Breast epithelium (tissue), 4 donors: ENCODE results near the gene SMIM13. TPM values are rescaled to one million over a fixed set of nuclear protein-coding genes. Genes with fewer than 3 reads are reported as not detected.

ENCODE experiments used
- DNase-seq, 2 donors: peaks; one replicate each; pipeline ENCODE4 v3.0.0-alpha.2; 2019; ENCODE audit warnings: low spot score in 2 of 2
- H3K27ac ChIP-seq, 2 donors: fragments of 200-600 bp; sonication (generic) in 1 of 2; one replicate each; pipeline ENCODE4 v1.5.1; 2016 to 2019; ENCODE audit warnings: mild to moderate bottlenecking in 1 of 2
- H3K27me3 ChIP-seq, 2 donors: fragments of 200-600 bp; sonication (generic) in 1 of 2; one replicate each; pipeline versions ENCODE4 v1.5.1 to v1.6.0; 2017 to 2019; ENCODE audit warnings: control low read depth in 1 of 2, mild to moderate bottlenecking in 1 of 2
- H3K36me3 ChIP-seq: fragments of 200-600 bp; one replicate; pipeline ENCODE4 v1.5.1; 2019
- H3K4me1 ChIP-seq, 2 donors: fragments of 200-600 bp; sonication (generic); one replicate each; pipeline ENCODE4 v1.5.1; 2016 to 2019; ENCODE audit warnings: control low read depth in 1 of 2
- H3K4me3 ChIP-seq, 3 donors: fragments of 200-600 bp; sonication (generic); 1 replicate in 2 of 3; 2 replicates in 1 of 3; pipeline ENCODE4 v1.5.1; 2016 to 2019; ENCODE audit warnings: mild to moderate bottlenecking in 3 of 3, moderate library complexity in 2 of 3
- H3K9me3 ChIP-seq, 2 donors: fragments of 200-600 bp; sonication (generic) in 1 of 2; one replicate each; pipeline ENCODE4 v1.5.1; 2016 to 2019; ENCODE audit warnings: control low read depth in 1 of 2
- POLR2A ChIP-seq: fragments of 450-650 bp; IDR thresholded peaks from one replicate; pipeline ENCODE4 v1.6.1; 2016; ENCODE audit warnings: antibody characterized with exemption, mild to moderate bottlenecking, moderate library complexity
- POLR2AphosphoS5 ChIP-seq, 3 donors: sonication (generic); formaldehyde crosslinking; IDR thresholded peaks; one replicate each; pipeline ENCODE4 v1.6.1; 2017; ENCODE audit warnings: antibody characterized with exemption in 3 of 3
- intact Hi-C: fragments of 100-400 bp; cut with DNase I; formaldehyde crosslinking; loops from one replicate; pipeline ENCODE4 v1.15.1; 2023; ENCODE audit warnings: low total_unique reads
- total RNA-seq, 3 donors: library from RNA; depleted of rRNA; stranded (reverse); fragments of >200 nt; gene quantifications; one replicate each; pipeline ENCODE4 v1.1.0, GENCODE V29; 2016
- TF ChIP-seq, protein P1 (sequence below), 3 donors: fragments of 450-650 bp; IDR thresholded peaks; one replicate each; pipeline ENCODE4 v1.5.1; 2016 to 2017; ENCODE audit warnings: antibody characterized with exemption in 3 of 3, mild to moderate bottlenecking in 3 of 3, moderate library complexity in 3 of 3

Gene SMIM13
- total RNA-seq, 3 donors from 2014 or later = 5.3 to 7.6 (median 6.2) TPM

DNA sequence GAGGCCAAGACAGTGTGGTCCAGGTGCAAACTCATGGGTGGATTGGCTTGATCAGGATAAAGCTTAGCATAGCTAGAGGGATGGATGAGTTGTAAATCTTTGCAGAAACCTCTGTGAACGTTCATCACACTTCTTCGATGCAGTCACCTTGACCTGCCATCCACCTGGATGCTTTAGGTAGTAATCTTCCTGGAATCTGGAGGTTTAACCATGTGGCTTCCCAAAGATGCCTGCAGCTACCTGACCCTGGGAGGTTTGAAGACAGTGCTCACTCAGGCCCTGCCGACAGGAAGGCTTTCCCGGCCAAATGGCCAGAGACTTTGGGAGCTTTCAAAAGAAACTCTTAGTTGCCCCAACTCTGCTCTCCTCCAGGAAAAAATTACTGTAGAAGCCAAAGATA, 73.3 kb downstream of the SMIM13 start:
- H3K4me1 ChIP-seq = no peaks in the 10 kb centered on the region
- H3K27ac ChIP-seq = no peak overlapping the region
- no peak for DNase-seq
- intact Hi-C loops = no loop called here
- no peak overlapping the region for H3K4me3 ChIP-seq
- TF ChIP-seq POLR2AphosphoS5 (IDR thresholded peaks at IDR 0.05) (no peak), POLR2A (no peak)
- TF ChIP-seq, protein P1, sequence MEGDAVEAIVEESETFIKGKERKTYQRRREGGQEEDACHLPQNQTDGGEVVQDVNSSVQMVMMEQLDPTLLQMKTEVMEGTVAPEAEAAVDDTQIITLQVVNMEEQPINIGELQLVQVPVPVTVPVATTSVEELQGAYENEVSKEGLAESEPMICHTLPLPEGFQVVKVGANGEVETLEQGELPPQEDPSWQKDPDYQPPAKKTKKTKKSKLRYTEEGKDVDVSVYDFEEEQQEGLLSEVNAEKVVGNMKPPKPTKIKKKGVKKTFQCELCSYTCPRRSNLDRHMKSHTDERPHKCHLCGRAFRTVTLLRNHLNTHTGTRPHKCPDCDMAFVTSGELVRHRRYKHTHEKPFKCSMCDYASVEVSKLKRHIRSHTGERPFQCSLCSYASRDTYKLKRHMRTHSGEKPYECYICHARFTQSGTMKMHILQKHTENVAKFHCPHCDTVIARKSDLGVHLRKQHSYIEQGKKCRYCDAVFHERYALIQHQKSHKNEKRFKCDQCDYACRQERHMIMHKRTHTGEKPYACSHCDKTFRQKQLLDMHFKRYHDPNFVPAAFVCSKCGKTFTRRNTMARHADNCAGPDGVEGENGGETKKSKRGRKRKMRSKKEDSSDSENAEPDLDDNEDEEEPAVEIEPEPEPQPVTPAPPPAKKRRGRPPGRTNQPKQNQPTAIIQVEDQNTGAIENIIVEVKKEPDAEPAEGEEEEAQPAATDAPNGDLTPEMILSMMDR (IDR thresholded peaks at IDR 0.05) = no peak
- no peaks in the 10 kb centered on the region for H3K9me3 ChIP-seq
- H3K36me3 ChIP-seq = no peaks in the 10 kb centered on the region
- no peaks in the 10 kb centered on the region for H3K27me3 ChIP-seq

DNA sequence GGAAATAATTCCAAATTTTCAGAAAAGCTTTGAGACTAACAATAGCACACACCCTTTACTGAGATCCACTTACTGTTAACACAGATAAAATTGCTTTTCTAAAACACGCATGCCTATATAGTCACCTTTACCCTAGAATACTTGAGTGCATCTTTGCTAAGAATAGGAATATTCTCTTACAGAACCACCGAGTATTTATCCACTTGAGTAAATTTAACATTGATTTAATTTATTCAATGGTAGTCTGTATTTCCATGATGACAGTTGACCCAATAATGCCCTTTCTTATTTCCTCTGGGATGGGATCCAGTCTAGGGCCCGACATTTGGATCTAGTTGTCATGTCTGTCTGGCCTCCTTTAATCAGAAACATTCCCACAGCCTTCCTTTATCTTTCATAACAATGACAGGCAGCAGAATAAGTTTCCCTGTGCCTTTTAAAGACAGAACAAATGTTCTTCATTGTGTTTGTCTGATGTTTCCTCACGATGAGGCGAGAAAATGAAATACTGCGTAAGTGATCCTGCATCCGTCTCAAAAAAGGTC, 74.5 kb downstream of the SMIM13 start:
- Histone ChIP-seq H3K27me3 (no peaks in the 10 kb centered on the region), H3K9me3 (no peaks in the 10 kb centered on the region), H3K4me3 (no peak overlapping the region), H3K4me1 (no peaks in the 10 kb centered on the region), H3K36me3 (no peaks in the 10 kb centered on the region), H3K27ac (no peak overlapping the region)
- TF ChIP-seq, protein P1 (IDR thresholded peaks at IDR 0.05) = no peak
- no peak for TF ChIP-seq POLR2AphosphoS5 (IDR thresholded peaks at IDR 0.05)
- no peak for TF ChIP-seq POLR2A
- DNase-seq = no peak
- intact Hi-C loops = no loop called here

DNA sequence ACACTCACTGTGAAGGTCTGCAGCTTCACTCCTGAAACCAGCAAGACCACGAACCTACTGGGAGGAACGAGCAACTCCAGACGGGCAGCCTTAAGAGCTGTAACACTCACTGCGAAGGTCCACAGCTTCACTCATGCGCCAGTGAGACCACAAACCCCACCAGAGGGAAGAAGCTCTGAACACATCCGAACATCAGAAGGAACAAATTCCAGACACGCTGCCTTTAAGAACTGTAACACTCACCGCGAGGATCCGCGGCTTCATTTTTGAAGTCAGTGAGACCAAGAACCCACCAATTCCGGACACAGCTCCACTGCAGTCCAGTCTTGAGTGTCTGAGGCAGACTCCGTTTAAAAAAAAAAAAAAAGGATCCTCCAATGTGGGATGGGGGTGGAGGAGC, 78.3 kb downstream of the SMIM13 start:
- DNase-seq = no peak
- no peak overlapping the region for H3K4me3 ChIP-seq
- H3K27ac ChIP-seq = no peak overlapping the region
- H3K4me1 ChIP-seq = no peaks in the 10 kb centered on the region
- H3K36me3 ChIP-seq = no peaks in the 10 kb centered on the region
- no peaks in the 10 kb centered on the region for H3K9me3 ChIP-seq
- TF ChIP-seq POLR2AphosphoS5 (IDR thresholded peaks at IDR 0.05) (no peak), POLR2A (no peak)
- TF ChIP-seq, protein P1 (IDR thresholded peaks at IDR 0.05) = no peak
- H3K27me3 ChIP-seq = no peaks in the 10 kb centered on the region
- intact Hi-C loops = no loop called here

DNA sequence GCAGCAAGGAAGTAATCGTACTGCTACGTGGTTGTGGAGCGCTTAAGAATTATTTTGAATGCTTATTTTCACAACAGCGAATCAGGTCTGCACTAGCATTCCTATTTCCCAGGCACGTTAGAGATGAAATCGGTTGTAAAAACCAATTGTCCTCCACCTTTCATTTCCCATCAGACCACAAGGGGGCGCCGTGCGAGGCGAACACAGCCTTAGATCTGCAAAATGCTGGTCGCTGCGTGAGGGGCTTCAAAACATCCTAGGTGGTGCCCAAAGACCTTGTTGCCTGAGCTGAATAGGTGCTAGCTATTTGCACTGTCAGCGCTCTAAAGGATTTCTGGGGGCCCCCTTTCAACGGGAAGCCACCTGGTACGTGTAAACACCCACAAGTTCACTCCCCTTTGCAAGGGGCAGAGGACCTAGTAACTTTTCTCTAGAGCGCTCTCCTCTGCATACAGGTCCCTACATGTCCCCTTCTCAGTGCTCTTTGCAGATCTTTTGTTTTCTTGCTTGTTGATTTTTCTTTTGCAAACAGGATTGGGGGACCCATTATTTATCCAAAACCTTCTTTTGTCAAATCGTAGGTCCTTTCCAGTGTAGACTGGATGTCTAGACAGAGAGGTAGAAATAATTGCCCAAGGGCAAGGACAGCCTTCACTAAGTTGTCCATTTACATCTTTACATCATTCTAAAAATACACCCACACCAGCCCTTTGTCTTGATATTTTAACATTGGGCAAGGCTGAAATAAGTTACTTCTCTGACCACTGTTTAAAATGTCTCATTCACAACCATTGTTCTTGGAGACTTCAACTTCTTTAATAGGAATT, 79.1 kb downstream of the SMIM13 start:
- intact Hi-C loops = no loop called here
- H3K27me3 ChIP-seq = no peaks in the 10 kb centered on the region
- peak overlapping the region in 1 of 3 donors; percentile 17 for H3K4me3 ChIP-seq
- no peaks in the 10 kb centered on the region for H3K36me3 ChIP-seq
- no peak overlapping the region for H3K27ac ChIP-seq
- no peaks in the 10 kb centered on the region for H3K9me3 ChIP-seq
- TF ChIP-seq POLR2A (no peak), POLR2AphosphoS5 (IDR thresholded peaks at IDR 0.05) (peak in 1 of 3 donors; percentile 25)
- TF ChIP-seq, protein P1 (IDR thresholded peaks at IDR 0.05) = peak; percentile 69 to 89 (median 81)
- peak; percentile 53 to 71 for DNase-seq
- no peaks in the 10 kb centered on the region for H3K4me1 ChIP-seq

DNA sequence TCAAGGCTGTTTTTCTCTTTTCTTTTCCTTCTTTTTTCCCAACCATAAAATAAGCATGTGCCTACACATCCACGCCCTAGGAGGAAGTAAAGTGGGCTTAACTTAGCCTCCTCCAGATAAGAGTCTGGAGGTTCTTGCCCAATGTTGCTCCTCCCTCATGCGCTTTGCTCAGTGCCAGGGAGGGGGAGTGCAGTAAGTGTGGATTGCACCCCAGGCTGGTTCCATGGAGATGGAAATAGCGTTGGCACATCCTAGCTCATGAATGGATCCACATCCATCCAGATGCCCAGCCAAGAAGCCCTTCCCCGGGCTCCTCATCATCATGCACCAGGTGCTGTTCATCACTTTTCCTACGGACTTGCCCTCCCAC, 80.6 kb downstream of the SMIM13 start:
- intact Hi-C loops = no loop called here
- H3K36me3 ChIP-seq = no peaks in the 10 kb centered on the region
- no peaks in the 10 kb centered on the region for H3K9me3 ChIP-seq
- no peak overlapping the region for H3K27ac ChIP-seq
- no peaks in the 10 kb centered on the region for H3K4me1 ChIP-seq
- no peaks in the 10 kb centered on the region for H3K27me3 ChIP-seq
- TF ChIP-seq POLR2AphosphoS5 (IDR thresholded peaks at IDR 0.05) (no peak), POLR2A (no peak)
- TF ChIP-seq, protein P1 (IDR thresholded peaks at IDR 0.05) = no peak
- H3K4me3 ChIP-seq = no peak overlapping the region
- DNase-seq = no peak
